ENCODE measurements around the gene EIF3F.

GRCh38 chr11:8015753-8016239 is 28.7 kb downstream of the EIF3F start:
- TF ChIP-seq, protein P1, sequence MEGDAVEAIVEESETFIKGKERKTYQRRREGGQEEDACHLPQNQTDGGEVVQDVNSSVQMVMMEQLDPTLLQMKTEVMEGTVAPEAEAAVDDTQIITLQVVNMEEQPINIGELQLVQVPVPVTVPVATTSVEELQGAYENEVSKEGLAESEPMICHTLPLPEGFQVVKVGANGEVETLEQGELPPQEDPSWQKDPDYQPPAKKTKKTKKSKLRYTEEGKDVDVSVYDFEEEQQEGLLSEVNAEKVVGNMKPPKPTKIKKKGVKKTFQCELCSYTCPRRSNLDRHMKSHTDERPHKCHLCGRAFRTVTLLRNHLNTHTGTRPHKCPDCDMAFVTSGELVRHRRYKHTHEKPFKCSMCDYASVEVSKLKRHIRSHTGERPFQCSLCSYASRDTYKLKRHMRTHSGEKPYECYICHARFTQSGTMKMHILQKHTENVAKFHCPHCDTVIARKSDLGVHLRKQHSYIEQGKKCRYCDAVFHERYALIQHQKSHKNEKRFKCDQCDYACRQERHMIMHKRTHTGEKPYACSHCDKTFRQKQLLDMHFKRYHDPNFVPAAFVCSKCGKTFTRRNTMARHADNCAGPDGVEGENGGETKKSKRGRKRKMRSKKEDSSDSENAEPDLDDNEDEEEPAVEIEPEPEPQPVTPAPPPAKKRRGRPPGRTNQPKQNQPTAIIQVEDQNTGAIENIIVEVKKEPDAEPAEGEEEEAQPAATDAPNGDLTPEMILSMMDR (conservative IDR thresholded peaks at IDR 0.05) = no peak
- TF ChIP-seq EZH2 (IDR thresholded peaks at IDR 0.05; ENCODE audit: low read depth) = no peak

Data from PC-9 (cell line).